GM21390 (cell line): Measurements from ENCODE around the gene PSD4.

ENCODE experiments used
- ATAC-seq: cut with Tn5 transposase; IDR thresholded peaks from one replicate; pipeline ENCODE4 v1.9.1; 2021; ENCODE audit not compliant: unreplicated experiment

Gene PSD4

GRCh38 chr2:113141451-113141850 is 32.3 kb upstream of the PSD4 start:
- ATAC-seq: no peak

GRCh38 chr2:113142290-113142689 is 31.5 kb upstream of the PSD4 start:
- ATAC-seq: no peak

- no peak for ATAC-seq
Observed at GRCh38 chr2:113144259-113144658, 29.5 kb upstream of the PSD4 start.

- ATAC-seq: no peak
Observed at GRCh38 chr2:113148606-113149552, 24.9 kb upstream of the PSD4 start.

- ATAC-seq: no peak
Observed at GRCh38 chr2:113149553-113150257, 24.1 kb upstream of the PSD4 start.

- no peak for ATAC-seq
Observed at GRCh38 chr2:113150258-113150601, 23.5 kb upstream of the PSD4 start.

- ATAC-seq: no peak
Observed at GRCh38 chr2:113155331-113155730, 18.4 kb upstream of the PSD4 start.

GRCh38 chr2:113156278-113157117 is 17.3 kb upstream of the PSD4 start:
- no peak for ATAC-seq

- peak; percentile 74 for ATAC-seq
Observed at GRCh38 chr2:113157118-113157896, 16.5 kb upstream of the PSD4 start.

- ATAC-seq: no peak
Observed at GRCh38 chr2:113157897-113158753, 15.6 kb upstream of the PSD4 start.

- no peak for ATAC-seq
Observed at GRCh38 chr2:113158884-113159553, 14.8 kb upstream of the PSD4 start.

- ATAC-seq: no peak
Observed at GRCh38 chr2:113160248-113160647, 13.5 kb upstream of the PSD4 start.

GRCh38 chr2:113160962-113161361 is 12.8 kb upstream of the PSD4 start:
- ATAC-seq: no peak

GRCh38 chr2:113162173-113162572 is 11.6 kb upstream of the PSD4 start:
- ATAC-seq: no peak

- no peak for ATAC-seq
Observed at GRCh38 chr2:113162869-113163268, 10.9 kb upstream of the PSD4 start.

GRCh38 chr2:113164215-113164929 is 9.4 kb upstream of the PSD4 start:
- no peak for ATAC-seq

- ATAC-seq: no peak
Observed at GRCh38 chr2:113164930-113165585, 8.7 kb upstream of the PSD4 start.

- ATAC-seq: no peak
Observed at GRCh38 chr2:113166187-113166645, 7.6 kb upstream of the PSD4 start.
